ENCODE measurements around the gene AMBRA1. TPM values are rescaled to one million over a fixed set of nuclear protein-coding genes. Genes with fewer than 3 reads are reported as not detected.

AMBRA1 gene
- total RNA-seq (2014; rRNA removed; shearing (Covaris generic); ENCODE audit: low replicate concordance) = 21.0 and 28.1 TPM in 2 replicates

GRCh38 chr11:46593550-46594373, at the start of gene AMBRA1:
Gene AMBRA1, minus strand, starts transcription at chr11:46594023. Its CDS starts 45,643 bp downstream, at chr11:46548380.
- in situ Hi-C loops (cut with HindIII; ENCODE audit: low pct_unique_long_range_greater_than_20kb, low sequenced_read_pairs) = no loop called here
- peak; percentile 83 for DNase-seq (ENCODE audit: low read depth)

GRCh38 chr11:46643531-46643930, 49.7 kb upstream of the AMBRA1 start:
- in situ Hi-C loops (cut with HindIII; ENCODE audit: low pct_unique_long_range_greater_than_20kb, low sequenced_read_pairs) = no loop called here
- DNase-seq (ENCODE audit: low read depth) = no peak

- in situ Hi-C loops (cut with HindIII; ENCODE audit: low pct_unique_long_range_greater_than_20kb, low sequenced_read_pairs) = no loop called here
These were observed 49.0 kb upstream of the AMBRA1 start for GRCh38 chr11:46642627-46643335.

GRCh38 chr11:46641639-46642038, 47.8 kb upstream of the AMBRA1 start:
- in situ Hi-C loops (cut with HindIII; ENCODE audit: low pct_unique_long_range_greater_than_20kb, low sequenced_read_pairs) = no loop called here

More at GRCh38 chr11:46642627-46643335, 49.0 kb upstream of the AMBRA1 start:
- DNase-seq (ENCODE audit: low read depth) = no peak

GRCh38 chr11:46640036-46640788, 46.4 kb upstream of the AMBRA1 start:
- peak; percentile 13 for DNase-seq (ENCODE audit: low read depth)
- in situ Hi-C loops (cut with HindIII; ENCODE audit: low pct_unique_long_range_greater_than_20kb, low sequenced_read_pairs) = no loop called here

More at GRCh38 chr11:46641639-46642038, 47.8 kb upstream of the AMBRA1 start:
- DNase-seq (ENCODE audit: low read depth) = no peak

- no peak for DNase-seq (ENCODE audit: low read depth)
- in situ Hi-C loops (cut with HindIII; ENCODE audit: low pct_unique_long_range_greater_than_20kb, low sequenced_read_pairs) = no loop called here
These were observed 45.5 kb upstream of the AMBRA1 start for GRCh38 chr11:46639197-46639839.

- in situ Hi-C loops (cut with HindIII; ENCODE audit: low pct_unique_long_range_greater_than_20kb, low sequenced_read_pairs) = no loop called here
These were observed 43.7 kb upstream of the AMBRA1 start for GRCh38 chr11:46637546-46637945.

GRCh38 chr11:46635557-46636139, 41.8 kb upstream of the AMBRA1 start:
- in situ Hi-C loops (cut with HindIII; ENCODE audit: low pct_unique_long_range_greater_than_20kb, low sequenced_read_pairs) = no loop called here

More at GRCh38 chr11:46637546-46637945, 43.7 kb upstream of the AMBRA1 start:
- no peak for DNase-seq (ENCODE audit: low read depth)

GRCh38 chr11:46633291-46634217, 39.7 kb upstream of the AMBRA1 start:
- DNase-seq (ENCODE audit: low read depth) = no peak
- in situ Hi-C loops (cut with HindIII; ENCODE audit: low pct_unique_long_range_greater_than_20kb, low sequenced_read_pairs) = no loop called here

More at GRCh38 chr11:46635557-46636139, 41.8 kb upstream of the AMBRA1 start:
- DNase-seq (ENCODE audit: low read depth) = no peak

- in situ Hi-C loops (cut with HindIII; ENCODE audit: low pct_unique_long_range_greater_than_20kb, low sequenced_read_pairs) = no loop called here
- no peak for DNase-seq (ENCODE audit: low read depth)
These were observed 38.7 kb upstream of the AMBRA1 start for GRCh38 chr11:46632502-46632901.

GRCh38 chr11:46631676-46632075, 37.9 kb upstream of the AMBRA1 start:
- in situ Hi-C loops (cut with HindIII; ENCODE audit: low pct_unique_long_range_greater_than_20kb, low sequenced_read_pairs) = no loop called here

GRCh38 chr11:46630237-46630636, 36.4 kb upstream of the AMBRA1 start:
- in situ Hi-C loops (cut with HindIII; ENCODE audit: low pct_unique_long_range_greater_than_20kb, low sequenced_read_pairs) = no loop called here
- no peak for DNase-seq (ENCODE audit: low read depth)

More at GRCh38 chr11:46631676-46632075, 37.9 kb upstream of the AMBRA1 start:
- DNase-seq (ENCODE audit: low read depth) = no peak

- no peak for DNase-seq (ENCODE audit: low read depth)
- in situ Hi-C loops (cut with HindIII; ENCODE audit: low pct_unique_long_range_greater_than_20kb, low sequenced_read_pairs) = no loop called here
These were observed 35.1 kb upstream of the AMBRA1 start for GRCh38 chr11:46628961-46629360.

GRCh38 chr11:46625406-46625805, 31.6 kb upstream of the AMBRA1 start:
- in situ Hi-C loops (cut with HindIII; ENCODE audit: low pct_unique_long_range_greater_than_20kb, low sequenced_read_pairs) = no loop called here

GRCh38 chr11:46618837-46619236, 25.0 kb upstream of the AMBRA1 start:
- in situ Hi-C loops (cut with HindIII; ENCODE audit: low pct_unique_long_range_greater_than_20kb, low sequenced_read_pairs) = no loop called here
- no peak for DNase-seq (ENCODE audit: low read depth)

More at GRCh38 chr11:46625406-46625805, 31.6 kb upstream of the AMBRA1 start:
- DNase-seq (ENCODE audit: low read depth) = no peak

- in situ Hi-C loops (cut with HindIII; ENCODE audit: low pct_unique_long_range_greater_than_20kb, low sequenced_read_pairs) = no loop called here
- DNase-seq (ENCODE audit: low read depth) = no peak
These were observed 24.1 kb upstream of the AMBRA1 start for GRCh38 chr11:46617972-46618314.
